Nephron (organoid): ENCODE measurements around the gene PGM5.

Experiments used
- H3K27ac Mint-ChIP-seq, 3 experiments: 2 replicates each; pipeline ENCODE4 v1.8.0; 2020; ENCODE audit warnings: mixed read lengths in 3 of 3, mild to moderate bottlenecking in 2 of 3, moderate library complexity in 1 of 3
- H3K27me3 Mint-ChIP-seq: 2 replicates; pipeline ENCODE4 v1.8.0; 2021; ENCODE audit warnings: low read depth, mild to moderate bottlenecking, moderate library complexity, mixed read lengths
- H3K36me3 Mint-ChIP-seq: 2 replicates; pipeline ENCODE4 v1.8.0; 2020; ENCODE audit warnings: low read depth, mixed read lengths
- H3K4me1 Mint-ChIP-seq: 2 replicates; pipeline ENCODE4 v1.8.0; 2020; ENCODE audit warnings: mixed read lengths
- H3K4me3 Mint-ChIP-seq, 3 experiments: 2 replicates each; pipeline ENCODE4 v1.8.0; 2020; ENCODE audit warnings: mild to moderate bottlenecking in 3 of 3, mixed read lengths in 3 of 3, moderate library complexity in 2 of 3
- H3K9me3 Mint-ChIP-seq: 2 replicates; pipeline ENCODE4 v1.8.0; 2020; ENCODE audit warnings: mixed read lengths
- TF ChIP-seq, protein P1 (sequence below), 3 experiments: fragments of 200-600 bp; sonication (generic); IDR thresholded peaks; one replicate each; pipeline ENCODE4 v1.5.0; 2021; ENCODE audit warnings: antibody characterized with exemption in 3 of 3; ENCODE audit not compliant: unreplicated experiment in 3 of 3

Gene PGM5

DNA sequence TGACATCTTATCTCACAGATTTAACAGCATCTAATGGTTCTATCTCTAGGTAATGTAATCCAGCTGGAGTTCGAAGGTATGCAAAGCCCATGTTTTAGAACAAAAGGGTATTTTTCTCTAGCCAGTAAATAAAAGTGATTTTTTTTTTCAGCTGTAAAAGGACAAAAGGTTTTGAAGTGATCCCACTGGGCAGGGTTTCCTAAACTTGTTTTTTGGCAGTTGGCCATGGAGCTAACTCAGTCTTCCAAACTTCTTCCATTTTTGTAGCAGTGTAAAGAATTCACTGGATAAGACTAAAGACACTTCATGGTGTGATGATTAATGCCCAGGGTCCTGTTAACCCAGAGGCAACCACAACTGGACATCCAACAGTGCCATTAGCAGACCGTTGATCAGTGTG lies 120.4 kb downstream of the PGM5 start:
- TF ChIP-seq, protein P1, sequence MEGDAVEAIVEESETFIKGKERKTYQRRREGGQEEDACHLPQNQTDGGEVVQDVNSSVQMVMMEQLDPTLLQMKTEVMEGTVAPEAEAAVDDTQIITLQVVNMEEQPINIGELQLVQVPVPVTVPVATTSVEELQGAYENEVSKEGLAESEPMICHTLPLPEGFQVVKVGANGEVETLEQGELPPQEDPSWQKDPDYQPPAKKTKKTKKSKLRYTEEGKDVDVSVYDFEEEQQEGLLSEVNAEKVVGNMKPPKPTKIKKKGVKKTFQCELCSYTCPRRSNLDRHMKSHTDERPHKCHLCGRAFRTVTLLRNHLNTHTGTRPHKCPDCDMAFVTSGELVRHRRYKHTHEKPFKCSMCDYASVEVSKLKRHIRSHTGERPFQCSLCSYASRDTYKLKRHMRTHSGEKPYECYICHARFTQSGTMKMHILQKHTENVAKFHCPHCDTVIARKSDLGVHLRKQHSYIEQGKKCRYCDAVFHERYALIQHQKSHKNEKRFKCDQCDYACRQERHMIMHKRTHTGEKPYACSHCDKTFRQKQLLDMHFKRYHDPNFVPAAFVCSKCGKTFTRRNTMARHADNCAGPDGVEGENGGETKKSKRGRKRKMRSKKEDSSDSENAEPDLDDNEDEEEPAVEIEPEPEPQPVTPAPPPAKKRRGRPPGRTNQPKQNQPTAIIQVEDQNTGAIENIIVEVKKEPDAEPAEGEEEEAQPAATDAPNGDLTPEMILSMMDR (IDR thresholded peaks at IDR 0.05; ENCODE audit: unreplicated experiment in 3 of 3), result no peak
- Mint-ChIP-seq H3K4me3 (no peak overlapping the region), H3K4me1 (peaks cover 51% of the 10 kb centered on the region), H3K9me3 (no peaks in the 10 kb centered on the region), H3K27ac (peak overlapping the region; percentile 56 to 72 (median 57)), H3K27me3 (no peaks in the 10 kb centered on the region), H3K36me3 (peaks cover 16% of the 10 kb centered on the region)

DNA sequence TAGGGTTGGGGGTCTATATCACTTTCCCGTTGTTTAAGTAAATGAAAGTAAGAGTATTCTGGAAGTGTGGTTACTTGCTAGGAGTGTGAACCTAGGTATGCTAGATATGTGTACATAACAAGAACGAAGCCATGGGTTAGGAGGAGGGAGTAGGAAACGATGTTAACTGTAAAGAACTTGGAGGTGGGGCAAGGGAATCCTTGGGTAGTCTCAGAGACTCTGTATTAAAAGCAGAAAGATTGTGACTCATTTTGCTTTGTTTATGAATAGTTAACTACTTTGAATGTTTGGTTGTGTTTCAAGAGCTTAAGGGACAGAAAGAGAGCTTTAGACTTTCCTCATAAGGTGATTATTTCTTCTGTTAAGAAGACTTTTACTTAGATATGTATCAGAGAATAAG lies 124.4 kb downstream of the PGM5 start:
- Mint-ChIP-seq H3K27me3 (peaks cover 5% of the 10 kb centered on the region), H3K4me1 (peaks cover 42% of the 10 kb centered on the region), H3K4me3 (no peak overlapping the region), H3K27ac (no peak overlapping the region), H3K36me3 (peaks cover 46% of the 10 kb centered on the region), H3K9me3 (peaks cover 18% of the 10 kb centered on the region)
- TF ChIP-seq, protein P1 (IDR thresholded peaks at IDR 0.05; ENCODE audit: unreplicated experiment in 3 of 3), result no peak

DNA sequence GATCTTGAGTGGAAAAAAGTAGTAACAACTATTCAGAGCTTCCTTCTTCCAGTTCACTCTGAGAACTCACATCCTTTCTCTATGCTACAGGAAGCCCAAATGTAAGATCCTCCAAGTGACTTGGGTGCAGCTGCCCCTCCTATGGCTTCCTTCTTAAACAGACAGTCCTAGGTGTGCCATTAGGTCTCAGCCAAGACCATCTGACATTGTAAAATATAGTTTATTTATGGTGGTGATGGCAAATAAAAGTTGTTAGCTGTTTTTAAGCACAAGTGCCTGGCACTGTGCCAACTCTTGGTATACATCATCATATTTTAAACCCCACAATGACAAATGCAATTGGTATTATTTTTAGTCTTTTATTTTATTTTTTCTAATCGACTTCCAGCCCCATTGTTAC lies 126.1 kb downstream of the PGM5 start:
- Mint-ChIP-seq H3K4me3 (no peak overlapping the region), H3K4me1 (peaks cover 24% of the 10 kb centered on the region), H3K27me3 (peaks cover 5% of the 10 kb centered on the region), H3K36me3 (peaks cover 57% of the 10 kb centered on the region), H3K9me3 (peaks cover 24% of the 10 kb centered on the region), H3K27ac (peak overlapping the region in 1 of 3 experiments; percentile 9)
- TF ChIP-seq, protein P1 (IDR thresholded peaks at IDR 0.05; ENCODE audit: unreplicated experiment in 3 of 3), result no peak

DNA sequence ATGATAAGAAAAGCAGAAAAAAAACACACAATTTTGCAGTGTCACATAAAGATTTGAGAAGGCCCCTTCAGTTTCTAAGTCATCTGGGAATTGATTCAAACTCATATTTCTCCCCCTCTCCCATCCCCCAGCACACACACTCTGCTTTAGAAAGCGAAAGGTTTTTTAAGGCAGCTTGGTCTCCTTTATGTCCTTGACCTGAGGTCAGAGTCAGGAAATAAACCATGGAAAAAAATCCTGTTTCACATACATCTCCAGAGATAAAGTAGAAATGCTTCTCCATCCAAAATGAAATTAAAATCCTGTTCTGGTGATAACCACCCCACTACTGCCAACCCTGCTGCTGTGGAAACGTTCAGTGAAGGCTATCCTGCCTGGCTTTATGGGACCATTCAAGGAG lies 131.7 kb downstream of the PGM5 start:
- H3K9me3 Mint-ChIP-seq, result peaks cover 27% of the 10 kb centered on the region

DNA sequence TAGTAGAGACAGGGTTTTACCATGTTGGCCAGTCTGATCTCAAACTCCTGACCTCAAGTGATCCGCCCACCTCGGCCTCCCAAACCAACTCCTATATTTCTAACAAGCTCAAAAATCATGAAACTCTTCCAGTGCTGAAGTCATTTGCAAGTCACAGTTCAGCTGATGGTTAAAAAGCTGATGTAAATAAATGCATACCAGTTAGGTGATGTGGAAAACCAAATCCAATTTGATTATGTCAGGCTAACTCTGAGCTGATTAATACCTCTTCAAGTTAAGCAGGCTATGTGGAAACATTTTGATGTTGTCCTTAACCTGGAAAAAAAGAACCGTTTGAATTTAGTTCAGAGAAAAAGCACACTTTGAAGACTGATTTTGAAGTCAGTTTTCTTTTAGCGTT lies 133.2 kb downstream of the PGM5 start:
- peak overlapping the region; percentile 30 to 90 (median 59) for H3K27ac Mint-ChIP-seq
- peaks cover 19% of the 10 kb centered on the region for H3K9me3 Mint-ChIP-seq
- H3K4me3 Mint-ChIP-seq, result no peak overlapping the region
- TF ChIP-seq, protein P1 (IDR thresholded peaks at IDR 0.05; ENCODE audit: unreplicated experiment in 3 of 3), result no peak
- peaks cover 54% of the 10 kb centered on the region for H3K36me3 Mint-ChIP-seq
- H3K4me1 Mint-ChIP-seq, result peaks cover 41% of the 10 kb centered on the region
- H3K27me3 Mint-ChIP-seq, result no peaks in the 10 kb centered on the region

More for the DNA sequence above, 131.7 kb downstream of the PGM5 start:
- Mint-ChIP-seq H3K36me3 (peaks cover 69% of the 10 kb centered on the region), H3K27me3 (no peaks in the 10 kb centered on the region), H3K4me1 (peaks cover 27% of the 10 kb centered on the region), H3K27ac (peak overlapping the region; percentile 24 to 63 (median 36)), H3K4me3 (no peak overlapping the region)
- TF ChIP-seq, protein P1 (IDR thresholded peaks at IDR 0.05; ENCODE audit: unreplicated experiment in 3 of 3), result no peak

DNA sequence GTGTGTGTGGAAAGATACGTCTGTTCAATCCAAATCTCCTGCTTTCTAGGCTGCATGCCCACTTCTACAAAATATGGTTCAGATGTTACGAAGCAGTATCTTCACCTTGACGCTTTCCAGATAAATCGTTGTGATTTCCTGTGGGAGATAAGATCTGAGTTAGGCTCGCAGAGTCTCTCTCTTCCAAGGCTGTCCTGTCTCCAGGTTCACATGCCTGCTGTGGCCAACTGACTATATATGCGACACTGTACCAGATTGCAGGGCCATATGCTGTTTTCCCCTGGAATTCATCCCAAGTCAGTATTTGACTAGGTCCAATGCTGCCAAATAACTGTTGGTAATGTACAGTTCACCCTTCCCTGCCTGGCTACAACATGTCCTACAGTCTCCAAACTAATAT lies 136.4 kb downstream of the PGM5 start:
- Mint-ChIP-seq H3K27me3 (no peaks in the 10 kb centered on the region), H3K36me3 (peaks cover 25% of the 10 kb centered on the region), H3K4me3 (no peak overlapping the region), H3K27ac (peak overlapping the region in 2 of 3 experiments; percentile 58 to 85), H3K4me1 (peaks cover 73% of the 10 kb centered on the region), H3K9me3 (peaks cover 5% of the 10 kb centered on the region)
- TF ChIP-seq, protein P1 (IDR thresholded peaks at IDR 0.05; ENCODE audit: unreplicated experiment in 3 of 3), result no peak
